ENCODE measurements around the gene ZDHHC14.

ZDHHC14 gene

GRCh38 chr6:157436219-157436943 is 55.4 kb downstream of the ZDHHC14 start:
- TF ChIP-seq PATZ1 (CRISPR knock-in tag; IDR thresholded peaks at IDR 0.05; ENCODE audit: borderline replicate concordance) (no peak), ZFP30 (CRISPR knock-in tag; IDR thresholded peaks at IDR 0.05) (no peak), ISL1 (CRISPR knock-in tag; IDR thresholded peaks at IDR 0.05) (no peak), CREB5 (CRISPR knock-in tag; IDR thresholded peaks at IDR 0.05; ENCODE audit: low read depth) (no peak), BACH2 (CRISPR knock-in tag; IDR thresholded peaks at IDR 0.05; ENCODE audit: borderline replicate concordance) (no peak), SNAI2 (CRISPR knock-in tag; IDR thresholded peaks at IDR 0.05) (no peak), ZNF565 (CRISPR knock-in tag; conservative IDR thresholded peaks at IDR 0.05; ENCODE audit: low read depth) (no peak), RARB (CRISPR knock-in tag; IDR thresholded peaks at IDR 0.05) (no peak), CSDC2 (CRISPR knock-in tag; IDR thresholded peaks at IDR 0.05) (no peak), TCF4 (CRISPR knock-in tag; IDR thresholded peaks at IDR 0.05; ENCODE audit: borderline replicate concordance) (no peak), ZC3H10 (CRISPR knock-in tag; IDR thresholded peaks at IDR 0.05) (no peak), ZNF8 (CRISPR knock-in tag; IDR thresholded peaks at IDR 0.05) (no peak), ESRRG (CRISPR knock-in tag; IDR thresholded peaks at IDR 0.05) (no peak)
- no peak for ATAC-seq

DNA sequence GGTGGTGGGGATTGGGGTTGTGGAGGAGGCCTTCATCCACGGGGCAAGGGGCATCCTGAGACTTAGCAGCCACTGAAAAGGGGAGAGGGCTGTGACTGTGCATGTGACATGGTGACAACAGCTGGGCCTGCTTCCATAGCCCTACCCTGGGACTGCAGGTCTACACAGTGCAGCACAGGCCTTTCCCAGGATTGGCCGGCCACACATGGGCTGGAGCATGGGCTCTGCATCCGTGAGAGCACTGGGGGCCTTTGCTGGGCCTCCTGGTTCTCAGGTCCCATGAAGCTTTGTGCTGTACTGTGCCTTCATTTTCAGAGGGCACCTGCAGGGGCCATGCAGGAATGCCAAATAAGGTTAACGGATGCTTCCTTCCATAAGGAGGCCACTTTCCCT is 56.0 kb downstream of the ZDHHC14 start:
- TF ChIP-seq GLIS3 (CRISPR knock-in tag; IDR thresholded peaks at IDR 0.05) = no peak
- TF ChIP-seq PATZ1 (CRISPR knock-in tag; IDR thresholded peaks at IDR 0.05; ENCODE audit: borderline replicate concordance) = no peak
- no peak for TF ChIP-seq SNAI2 (CRISPR knock-in tag; IDR thresholded peaks at IDR 0.05)
- TF ChIP-seq ZNF70 (CRISPR knock-in tag; IDR thresholded peaks at IDR 0.05) = no peak
- no peak for TF ChIP-seq BACH2 (CRISPR knock-in tag; IDR thresholded peaks at IDR 0.05; ENCODE audit: borderline replicate concordance)
- no peak for TF ChIP-seq RARB (CRISPR knock-in tag; IDR thresholded peaks at IDR 0.05)
- TF ChIP-seq ZNF8 (CRISPR knock-in tag; IDR thresholded peaks at IDR 0.05) = no peak
- TF ChIP-seq, protein P1, sequence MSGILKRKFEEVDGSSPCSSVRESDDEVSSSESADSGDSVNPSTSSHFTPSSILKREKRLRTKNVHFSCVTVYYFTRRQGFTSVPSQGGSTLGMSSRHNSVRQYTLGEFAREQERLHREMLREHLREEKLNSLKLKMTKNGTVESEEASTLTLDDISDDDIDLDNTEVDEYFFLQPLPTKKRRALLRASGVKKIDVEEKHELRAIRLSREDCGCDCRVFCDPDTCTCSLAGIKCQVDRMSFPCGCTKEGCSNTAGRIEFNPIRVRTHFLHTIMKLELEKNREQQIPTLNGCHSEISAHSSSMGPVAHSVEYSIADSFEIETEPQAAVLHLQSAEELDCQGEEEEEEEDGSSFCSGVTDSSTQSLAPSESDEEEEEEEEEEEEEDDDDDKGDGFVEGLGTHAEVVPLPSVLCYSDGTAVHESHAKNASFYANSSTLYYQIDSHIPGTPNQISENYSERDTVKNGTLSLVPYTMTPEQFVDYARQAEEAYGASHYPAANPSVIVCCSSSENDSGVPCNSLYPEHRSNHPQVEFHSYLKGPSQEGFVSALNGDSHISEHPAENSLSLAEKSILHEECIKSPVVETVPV (CRISPR knock-in tag; IDR thresholded peaks at IDR 0.05) = no peak
- no peak for TF ChIP-seq POU6F1 (CRISPR knock-in tag; IDR thresholded peaks at IDR 0.05; ENCODE audit: borderline replicate concordance, low read depth)
- TF ChIP-seq OSR1 (CRISPR knock-in tag; IDR thresholded peaks at IDR 0.05) = no peak
- no peak for ATAC-seq

GRCh38 chr6:157438611-157439111 is 57.7 kb downstream of the ZDHHC14 start:
- no peak for ATAC-seq
- no peak for TF ChIP-seq TSHZ2 (CRISPR knock-in tag; IDR thresholded peaks at IDR 0.05)
- TF ChIP-seq ZNF70 (CRISPR knock-in tag; IDR thresholded peaks at IDR 0.05) = no peak
- no peak for TF ChIP-seq ZNF565 (CRISPR knock-in tag; conservative IDR thresholded peaks at IDR 0.05; ENCODE audit: low read depth)
- no peak for TF ChIP-seq OSR1 (CRISPR knock-in tag; IDR thresholded peaks at IDR 0.05)
- TF ChIP-seq, protein P1 (CRISPR knock-in tag; IDR thresholded peaks at IDR 0.05) = no peak
- TF ChIP-seq CREB5 (CRISPR knock-in tag; IDR thresholded peaks at IDR 0.05; ENCODE audit: low read depth) = no peak
- TF ChIP-seq POU6F1 (CRISPR knock-in tag; IDR thresholded peaks at IDR 0.05; ENCODE audit: borderline replicate concordance, low read depth) = no peak
- no peak for TF ChIP-seq ZC3H10 (CRISPR knock-in tag; IDR thresholded peaks at IDR 0.05)
- no peak for TF ChIP-seq TCF4 (CRISPR knock-in tag; IDR thresholded peaks at IDR 0.05; ENCODE audit: borderline replicate concordance)
- TF ChIP-seq GLIS3 (CRISPR knock-in tag; IDR thresholded peaks at IDR 0.05) = no peak

Data from SK-N-SH treated with all-trans-retinoic acid at 6 μM for 48 hours (cell line).